Endodermal cell (in vitro differentiated cells): ENCODE results near the gene BAD. TPM values are rescaled to one million over a fixed set of nuclear protein-coding genes. Genes with fewer than 3 reads are reported as not detected.
A peak's percentile ranks its signal among the peaks of the same experiment; 100 is the strongest.

Experiments
- DNase-seq: peaks from one replicate; pipeline ENCODE4 v3.0.0-alpha.2; 2017
- H3K27ac ChIP-seq: 2 replicates; pipeline ENCODE4 v1.5.1; 2013; ENCODE audit warnings: mild to moderate bottlenecking, low read depth, low read length, moderate library complexity
- H3K27me3 ChIP-seq: 2 replicates; pipeline ENCODE4 v1.6.1; 2013; ENCODE audit warnings: mild to moderate bottlenecking, low read length, moderate library complexity; ENCODE audit not compliant: insufficient read depth, control insufficient read depth, poor library complexity, severe bottlenecking
- H3K36me3 ChIP-seq: 2 replicates; pipeline ENCODE4 v1.7.0; 2013; ENCODE audit warnings: mild to moderate bottlenecking, low read length, moderate library complexity; ENCODE audit not compliant: control insufficient read depth, insufficient read depth
- H3K4me1 ChIP-seq: one replicate; pipeline ENCODE4 v1.7.0; 2013; ENCODE audit warnings: low read length; ENCODE audit not compliant: control insufficient read depth, insufficient read depth
- H3K4me3 ChIP-seq: 2 replicates; pipeline ENCODE4 v1.5.1; 2013; ENCODE audit warnings: mild to moderate bottlenecking, low read length, moderate library complexity
- H3K9ac ChIP-seq: 2 replicates; pipeline ENCODE4 v1.6.1; 2013; ENCODE audit warnings: mild to moderate bottlenecking, low read length, moderate library complexity; ENCODE audit not compliant: poor library complexity, severe bottlenecking; ENCODE audit errors: extremely low read depth
- H3K9me3 ChIP-seq: 2 replicates; pipeline ENCODE4 v1.6.1; 2013; ENCODE audit warnings: mild to moderate bottlenecking, low read length, moderate library complexity; ENCODE audit not compliant: control insufficient read depth
- H3K27ac Mint-ChIP-seq: 2 replicates; pipeline ENCODE4 v1.8.0; 2020; ENCODE audit warnings: mixed read lengths
- H3K27me3 Mint-ChIP-seq: 2 replicates; pipeline ENCODE4 v1.8.0; 2021; ENCODE audit warnings: mild to moderate bottlenecking, mixed read lengths; ENCODE audit not compliant: insufficient read depth
- H3K36me3 Mint-ChIP-seq: 2 replicates; pipeline ENCODE4 v1.8.0; 2020; ENCODE audit warnings: low read depth, mixed read lengths
- H3K4me1 Mint-ChIP-seq: 2 replicates; pipeline ENCODE4 v1.8.0; 2020; ENCODE audit warnings: mixed read lengths
- H3K4me3 Mint-ChIP-seq: 2 replicates; pipeline ENCODE4 v1.8.0; 2020; ENCODE audit warnings: mild to moderate bottlenecking, moderate library complexity, mixed read lengths
- H3K9me3 Mint-ChIP-seq: 2 replicates; pipeline ENCODE4 v1.8.0; 2020; ENCODE audit warnings: mild to moderate bottlenecking, mixed read lengths
- CTCF ChIP-seq: fragments of 200-600 bp; sonication (generic); conservative IDR thresholded peaks from 2 replicates; pipeline ENCODE4 v1.5.0; 2021; ENCODE audit warnings: antibody characterized with exemption, mild to moderate bottlenecking
- WGBS, 2 experiments: methylation state at CpG; one replicate each; pipeline versions ENCODE4 v1.1.5 to v1.1.7; 2013; ENCODE audit warnings: missing lambda C conversion rate in 2 of 2, mixed read lengths in 1 of 2; ENCODE audit not compliant: insufficient coverage in 1 of 2, insufficient read length in 1 of 2; 5-methylcytosine and 5-hydroxymethylcytosine counted together
- total RNA-seq, 2 donors: library from RNA; stranded (reverse); fragmentation: NEBNext Ultra II Directional in 1 of 2; extraction: Animal tissue kit (Norgen Biotek cat#: 25700) in 1 of 2; gene quantifications; 2 replicates in 1 of 2; 3 replicates in 1 of 2; pipeline ENCODE4 v1.2.1, GENCODE V29; 2021

The BAD gene
- total RNA-seq, 2 donors from 2014 or later: 42.3 to 48.2 TPM

- peaks cover 41% of the 10 kb centered on the region for H3K27me3 Mint-ChIP-seq
- 89 to 90% methylated on average over 3 to 9 of the region's 9 CpGs for WGBS, 2 experiments
- no peak for DNase-seq
- Histone ChIP-seq H3K4me1 (no peaks in the 10 kb centered on the region), H3K36me3 (no peaks in the 10 kb centered on the region), H3K9ac (no peak overlapping the region), H3K9me3 (no peaks in the 10 kb centered on the region), H3K27ac (no peak overlapping the region), H3K4me3 (no peak overlapping the region), H3K27me3 (peaks cover 41% of the 10 kb centered on the region)
- no peak for TF ChIP-seq CTCF
- no peak overlapping the region for H3K27ac Mint-ChIP-seq
- no peaks in the 10 kb centered on the region for H3K9me3 Mint-ChIP-seq
- H3K4me3 Mint-ChIP-seq: no peak overlapping the region
- peaks cover 5% of the 10 kb centered on the region for H3K36me3 Mint-ChIP-seq
- H3K4me1 Mint-ChIP-seq: peaks cover 6% of the 10 kb centered on the region
Observed at GRCh38 chr11:64288353-64288750, 3.9 kb upstream of the BAD start.

- WGBS, 2 experiments: 92 to 95% methylated on average over 20 to 33 of the region's 33 CpGs
- H3K9ac ChIP-seq: no peak overlapping the region
Observed at GRCh38 chr11:64287676-64288352, 3.3 kb upstream of the BAD start.

GRCh38 chr11:64286801-64287159 lies 2.3 kb upstream of the BAD start:
- peaks cover 12% of the 10 kb centered on the region for H3K36me3 Mint-ChIP-seq

More at GRCh38 chr11:64287676-64288352, 3.3 kb upstream of the BAD start:
- H3K36me3 ChIP-seq: peaks cover 4% of the 10 kb centered on the region
- no peaks in the 10 kb centered on the region for H3K9me3 ChIP-seq
- Mint-ChIP-seq H3K4me3 (no peak overlapping the region), H3K27ac (no peak overlapping the region), H3K27me3 (peaks cover 35% of the 10 kb centered on the region), H3K9me3 (no peaks in the 10 kb centered on the region), H3K4me1 (peaks cover 6% of the 10 kb centered on the region), H3K36me3 (peaks cover 8% of the 10 kb centered on the region)
- H3K4me3 ChIP-seq: no peak overlapping the region
- TF ChIP-seq CTCF: no peak
- peaks cover 36% of the 10 kb centered on the region for H3K27me3 ChIP-seq
- DNase-seq: no peak
- H3K4me1 ChIP-seq: no peaks in the 10 kb centered on the region
- no peak overlapping the region for H3K27ac ChIP-seq

More at GRCh38 chr11:64286801-64287159, 2.3 kb upstream of the BAD start:
- Histone ChIP-seq H3K27ac (no peak overlapping the region), H3K4me3 (peak overlapping the region; percentile 84), H3K9me3 (no peaks in the 10 kb centered on the region), H3K36me3 (peaks cover 10% of the 10 kb centered on the region), H3K4me1 (no peaks in the 10 kb centered on the region), H3K9ac (no peak overlapping the region), H3K27me3 (peaks cover 25% of the 10 kb centered on the region)
- Mint-ChIP-seq H3K27me3 (peaks cover 29% of the 10 kb centered on the region), H3K4me3 (peak overlapping the region; percentile 69), H3K4me1 (peaks cover 6% of the 10 kb centered on the region), H3K27ac (no peak overlapping the region), H3K9me3 (no peaks in the 10 kb centered on the region)
- 84 to 87% methylated on average over 4 to 9 of the region's 9 CpGs for WGBS, 2 experiments
- no peak for DNase-seq
- no peak for TF ChIP-seq CTCF
